ENCODE data around the gene MSI1. TPM values are rescaled to one million over a fixed set of nuclear protein-coding genes. Genes with fewer than 3 reads are reported as not detected.

MSI1 gene
- total and polyA plus RNA-seq, 12 donors: 1.1 to 9.6 (median 5.5) TPM

GRCh38 chr12:120321382-120322202 is 47.4 kb downstream of the MSI1 start:
- no peaks in the 10 kb centered on the region for H3K27me3 ChIP-seq
- DNase-seq (no peak), ATAC-seq (no peak)
- 84 to 87% methylated on average over 13 of the region's 13 CpGs for WGBS, 2 donors
- H3K9me3 ChIP-seq: no peaks in the 10 kb centered on the region
- H3K4me3 ChIP-seq: no peak overlapping the region
- H3K36me3 ChIP-seq: no peaks in the 10 kb centered on the region
- intact Hi-C loops (cut with DNase I): no loop called here
- TF ChIP-seq CTCF (IDR thresholded peaks at IDR 0.05): no peak
- H3K4me1 ChIP-seq: peaks cover 4 to 19% (median 5%) of the 10 kb centered on the region in 9 donors
- H3K27ac ChIP-seq: no peak overlapping the region

DNA sequence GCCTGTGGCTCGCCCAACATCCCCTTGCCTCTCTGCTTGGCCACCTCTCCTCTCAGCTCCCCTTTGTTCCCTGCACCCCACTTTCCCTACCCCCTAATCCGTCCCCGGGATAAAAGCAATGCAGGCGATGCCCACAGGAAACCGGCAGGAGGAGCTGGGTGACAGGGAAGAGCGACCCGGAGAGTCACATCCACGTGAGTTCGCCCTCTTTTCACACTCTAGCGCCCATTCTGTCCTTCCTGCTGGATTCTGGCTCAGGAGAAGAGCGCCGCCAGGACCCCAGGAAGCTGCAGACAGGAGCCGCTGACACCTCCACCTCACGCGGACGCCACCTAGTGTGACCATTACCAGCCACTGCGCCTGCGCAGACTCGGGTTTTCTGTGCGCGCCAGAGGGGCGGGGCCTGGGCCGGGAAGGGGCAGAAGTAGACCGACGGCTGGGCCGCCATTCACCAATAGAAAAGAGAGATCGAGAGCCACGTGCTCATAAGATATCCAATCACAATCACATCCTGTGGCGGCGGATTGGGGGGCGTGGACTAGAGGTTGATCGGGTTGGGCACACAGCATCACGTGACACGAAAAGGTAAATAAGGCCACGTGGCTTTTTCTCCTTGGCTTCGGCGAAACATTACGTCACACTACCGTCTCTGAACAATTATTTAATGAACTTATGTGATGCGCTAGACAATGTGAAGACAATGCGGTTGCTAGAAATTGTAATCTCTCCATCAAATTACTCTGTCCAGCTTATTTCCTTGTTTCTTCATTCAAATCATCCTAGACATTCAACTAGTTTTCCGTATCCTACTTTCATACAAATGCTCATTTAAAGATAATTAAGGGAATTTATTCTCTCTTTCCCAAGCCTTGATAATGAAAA is 51.5 kb downstream of the MSI1 start:
- ATAC-seq (peak; percentile 99 to 100 (median 100)), DNase-seq (peak; percentile 99 to 100)
- intact Hi-C loops (cut with DNase I): loop anchor here in 1 of 10 donors (1.0 kb wide), 1 partner anchor 15 kb away; the partner anchor contains the start of gene SIRT4
- Histone ChIP-seq H3K27me3 (no peaks in the 10 kb centered on the region), H3K4me1 (peaks cover 4 to 15% (median 8%) of the 10 kb centered on the region in 9 donors), H3K27ac (peak overlapping the region; percentile 1 to 84 (median 82)), H3K9me3 (no peaks in the 10 kb centered on the region), H3K36me3 (peaks cover 0 to 5% (median 0%) of the 10 kb centered on the region in 9 donors), H3K4me3 (peak overlapping the region; percentile 30 to 71 (median 64))
- TF ChIP-seq CTCF (IDR thresholded peaks at IDR 0.05): peak; percentile 13 to 77 (median 51)
- WGBS, 2 donors: 1 to 2% methylated on average over 42 of the region's 42 CpGs

DNA sequence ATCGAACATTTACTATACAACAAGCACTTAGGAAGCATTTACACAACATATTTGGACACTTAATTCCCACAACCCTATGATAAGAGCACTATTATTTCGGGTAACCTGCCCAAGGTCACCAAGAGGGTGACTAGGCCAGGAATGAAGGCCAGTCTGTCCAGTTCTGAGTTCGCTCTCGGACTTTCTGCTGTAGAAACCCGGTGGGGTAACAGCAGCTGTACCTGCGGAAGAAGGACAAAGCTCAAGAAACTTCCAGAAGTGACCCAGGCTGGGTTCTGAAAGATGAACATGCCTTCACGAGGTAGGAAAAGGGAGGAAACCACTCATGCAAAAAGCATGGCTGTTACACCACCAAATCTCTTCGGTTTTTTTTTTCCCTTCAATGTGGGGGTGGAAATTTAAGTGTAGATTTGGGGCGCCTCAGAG is 52.2 kb downstream of the MSI1 start:
- Histone ChIP-seq H3K27ac (peak overlapping the region; percentile 1 to 84 (median 82)), H3K36me3 (peaks cover 0 to 5% (median 0%) of the 10 kb centered on the region in 9 donors), H3K9me3 (no peaks in the 10 kb centered on the region), H3K4me1 (peaks cover 4 to 15% (median 8%) of the 10 kb centered on the region in 9 donors), H3K4me3 (peak overlapping the region; percentile 30 to 71 (median 64)), H3K27me3 (no peaks in the 10 kb centered on the region)
- TF ChIP-seq CTCF (IDR thresholded peaks at IDR 0.05): no peak
- intact Hi-C loops (cut with DNase I): loop anchor here in 1 of 10 donors (1.0 kb wide), 1 partner anchor 15 kb away; the partner anchor contains the start of gene SIRT4
- DNase-seq (no peak), ATAC-seq (peak in 2 of 8 donors; percentile 1 to 4)
- WGBS, 2 donors: 44 to 46% methylated on average over 9 of the region's 9 CpGs

- Histone ChIP-seq H3K27me3 (no peaks in the 10 kb centered on the region), H3K4me3 (no peak overlapping the region), H3K9me3 (no peaks in the 10 kb centered on the region), H3K4me1 (peaks cover 4 to 15% (median 8%) of the 10 kb centered on the region in 9 donors), H3K27ac (no peak overlapping the region), H3K36me3 (peaks cover 0 to 5% (median 0%) of the 10 kb centered on the region in 9 donors)
- peak in 1 of 9 donors; percentile 8 for TF ChIP-seq CTCF (IDR thresholded peaks at IDR 0.05)
- 53 to 59% methylated on average over 5 of the region's 5 CpGs for WGBS, 2 donors
- intact Hi-C loops (cut with DNase I): no loop called here
- DNase-seq (no peak), ATAC-seq (no peak)
Measured at GRCh38 chr12:120314220-120314619, 54.7 kb downstream of the MSI1 start.
